Mononuclear cell (primary cell): ENCODE measurements around the gene CXorf65. TPM values are rescaled to one million over a fixed set of nuclear protein-coding genes. Genes with fewer than 3 reads are reported as not detected.

ENCODE experiments used
- H3K27me3 ChIP-seq: 2 replicates; pipeline ENCODE4 v1.6.0; 2011; ENCODE audit warnings: low read length, control low read depth; ENCODE audit not compliant: insufficient read depth
- H3K4me1 ChIP-seq: 2 replicates; pipeline ENCODE4 v1.5.1; 2011; ENCODE audit warnings: mild to moderate bottlenecking, low read length, control low read depth; ENCODE audit not compliant: insufficient read depth
- H3K4me3 ChIP-seq: 2 replicates; pipeline ENCODE4 v1.5.1; 2011; ENCODE audit warnings: mild to moderate bottlenecking, low read length, moderate library complexity
- H3K9me3 ChIP-seq: 2 replicates; pipeline ENCODE4 v1.5.1; 2011; ENCODE audit warnings: low read depth, mild to moderate bottlenecking, control low read depth, low read length
- total RNA-seq: library from RNA; depleted of rRNA; stranded (reverse); fragments of >200 nt; gene quantifications from one replicate; pipeline ENCODE4 v1.2.3, GENCODE V29; 2012

The CXorf65 gene
- total RNA-seq, result 22.4 TPM

- H3K9me3 ChIP-seq, result no peaks in the 10 kb centered on the region
- H3K4me3 ChIP-seq, result no peak within 1 kb of the TSS
These were observed at the start of gene CXorf65 for GRCh38 chrX:71106427-71106826. Gene CXorf65 (minus strand): TSS chrX:71106740. CDS start chrX:71106556, 184 bp downstream.

DNA sequence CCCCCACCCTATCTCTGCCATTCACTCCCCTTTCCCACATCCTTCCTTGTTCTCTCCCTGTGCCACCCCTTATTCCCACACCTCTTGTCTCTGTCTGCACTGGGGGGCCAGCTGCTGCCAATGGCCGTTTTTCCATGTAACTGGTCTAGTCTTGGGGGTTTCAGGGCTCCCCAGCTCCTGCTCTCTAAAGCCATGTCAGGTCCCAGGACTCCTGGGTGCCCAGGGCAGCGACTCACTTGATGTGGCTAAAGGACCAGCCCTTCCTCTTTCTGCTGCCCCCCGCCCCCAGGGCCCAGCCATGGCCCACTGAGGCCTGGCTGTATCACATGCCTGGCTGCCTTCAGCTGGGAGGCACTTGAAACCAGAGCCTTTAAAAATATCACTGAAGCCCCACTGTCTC is 48.1 kb upstream of the CXorf65 start:
- Histone ChIP-seq H3K9me3 (no peaks in the 10 kb centered on the region), H3K4me3 (no peak overlapping the region), H3K4me1 (no peaks in the 10 kb centered on the region)

More at GRCh38 chrX:71106427-71106826, at the start of gene CXorf65:
- Histone ChIP-seq H3K27me3 (no peaks in the 10 kb centered on the region), H3K4me1 (peaks cover 67% of the 10 kb centered on the region)

DNA sequence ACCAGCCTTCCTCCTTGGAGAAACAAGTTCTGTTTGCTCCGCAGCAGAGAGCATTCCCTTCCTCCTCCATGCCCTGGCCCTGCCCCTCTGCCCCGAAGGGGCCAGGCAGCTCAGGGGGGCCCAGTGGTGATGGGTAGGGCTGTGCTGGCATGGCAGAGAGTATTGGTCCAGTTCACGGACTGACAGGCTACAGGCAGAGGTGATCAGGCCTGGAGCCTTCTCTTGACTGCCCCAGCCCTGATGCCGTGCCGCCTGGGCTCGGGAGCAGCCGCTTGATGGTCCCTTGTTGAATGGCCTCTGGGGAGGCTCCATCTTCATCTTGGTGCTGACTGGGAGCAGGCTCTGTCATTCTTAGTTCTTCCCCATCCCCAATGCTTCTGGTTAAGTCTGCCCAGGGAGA is 47.7 kb upstream of the CXorf65 start:
- Histone ChIP-seq H3K4me3 (no peak overlapping the region), H3K4me1 (no peaks in the 10 kb centered on the region), H3K9me3 (no peaks in the 10 kb centered on the region), H3K27me3 (no peaks in the 10 kb centered on the region)

More for the DNA sequence above, 48.1 kb upstream of the CXorf65 start:
- no peaks in the 10 kb centered on the region for H3K27me3 ChIP-seq

DNA sequence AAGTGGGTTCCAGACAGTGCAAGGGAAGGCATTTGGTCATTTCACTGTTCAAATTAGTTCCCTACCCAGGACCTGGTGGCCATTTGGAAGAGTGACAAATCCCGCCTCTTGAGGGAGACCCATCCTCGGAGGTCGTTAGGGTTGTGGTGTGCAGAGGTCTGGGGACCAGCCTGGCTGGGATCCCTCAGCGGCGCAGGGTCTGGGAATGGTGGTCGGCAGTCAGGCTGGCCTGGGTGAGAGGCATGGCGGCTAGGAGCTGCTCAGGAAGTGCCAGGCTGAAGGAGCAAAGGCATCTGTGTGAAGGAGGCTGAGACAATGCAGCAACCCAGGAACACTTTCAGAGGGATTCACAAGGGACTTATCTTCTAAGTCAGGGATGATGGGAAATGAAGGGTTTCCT is 44.8 kb upstream of the CXorf65 start:
- Histone ChIP-seq H3K4me1 (peaks cover 4% of the 10 kb centered on the region), H3K27me3 (no peaks in the 10 kb centered on the region), H3K4me3 (no peak overlapping the region), H3K9me3 (no peaks in the 10 kb centered on the region)

- no peaks in the 10 kb centered on the region for H3K27me3 ChIP-seq
These were observed 41.7 kb upstream of the CXorf65 start for GRCh38 chrX:71148278-71148663.

GRCh38 chrX:71147496-71148277 is 41.1 kb upstream of the CXorf65 start:
- Histone ChIP-seq H3K27me3 (no peaks in the 10 kb centered on the region), H3K4me1 (peaks cover 12% of the 10 kb centered on the region), H3K4me3 (no peak overlapping the region), H3K9me3 (no peaks in the 10 kb centered on the region)

More at GRCh38 chrX:71148278-71148663, 41.7 kb upstream of the CXorf65 start:
- H3K9me3 ChIP-seq, result no peaks in the 10 kb centered on the region
- H3K4me1 ChIP-seq, result peaks cover 12% of the 10 kb centered on the region
- no peak overlapping the region for H3K4me3 ChIP-seq

DNA sequence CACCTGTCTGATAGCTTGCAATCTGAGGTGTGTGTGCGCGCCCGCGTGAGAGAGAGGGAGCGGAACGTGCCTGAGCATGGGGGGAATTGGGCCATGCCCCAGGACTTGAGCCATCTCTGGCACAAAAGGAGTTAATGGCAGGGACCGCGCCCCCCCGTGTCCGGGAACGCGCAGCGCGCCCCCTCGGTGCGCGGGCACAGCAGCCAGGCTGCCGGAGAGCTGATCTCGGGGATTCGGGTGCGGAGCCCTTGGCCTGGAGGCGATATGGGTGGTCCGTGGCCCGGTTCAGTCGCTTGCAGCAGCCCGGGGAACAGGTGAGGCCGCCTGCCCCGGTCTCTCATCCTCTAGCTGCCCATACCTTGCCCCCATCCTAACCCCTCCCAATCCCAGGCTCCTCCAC is 38.1 kb upstream of the CXorf65 start, which contains the start of gene NLGN3:
TSS of gene NLGN3 (plus strand) at position 191 of the 400 bp plus-strand sequence. CDS start 2,909 bp downstream, outside the sequence.
- Histone ChIP-seq H3K4me1 (peaks cover 12% of the 10 kb centered on the region), H3K4me3 (no peak within 1 kb of the TSS), H3K27me3 (no peaks in the 10 kb centered on the region), H3K9me3 (no peaks in the 10 kb centered on the region)

DNA sequence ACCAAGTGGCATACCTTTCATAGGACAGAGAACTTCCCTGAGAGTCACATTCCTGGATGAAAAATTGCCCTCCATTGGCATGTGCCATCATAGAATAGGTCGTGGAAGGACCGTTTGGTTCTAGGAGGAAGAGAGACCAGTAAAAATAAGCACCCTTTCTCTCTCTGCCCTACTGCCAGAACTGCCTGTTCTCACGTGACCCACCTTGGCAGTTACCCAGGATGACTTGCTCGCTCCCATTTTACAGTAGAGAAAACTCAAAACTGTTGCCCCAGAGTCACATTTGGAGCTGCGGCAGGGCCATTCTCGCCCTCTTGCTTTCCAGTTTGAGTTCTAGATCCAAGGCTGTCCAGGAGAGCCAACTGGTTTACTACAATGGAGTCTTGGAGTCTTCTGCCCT is 37.0 kb upstream of the CXorf65 start:
- no peaks in the 10 kb centered on the region for H3K9me3 ChIP-seq
- no peaks in the 10 kb centered on the region for H3K27me3 ChIP-seq
- H3K4me1 ChIP-seq, result peaks cover 12% of the 10 kb centered on the region
- H3K4me3 ChIP-seq, result no peak overlapping the region

GRCh38 chrX:71140440-71140839 is 33.9 kb upstream of the CXorf65 start:
- no peak overlapping the region for H3K4me3 ChIP-seq

DNA sequence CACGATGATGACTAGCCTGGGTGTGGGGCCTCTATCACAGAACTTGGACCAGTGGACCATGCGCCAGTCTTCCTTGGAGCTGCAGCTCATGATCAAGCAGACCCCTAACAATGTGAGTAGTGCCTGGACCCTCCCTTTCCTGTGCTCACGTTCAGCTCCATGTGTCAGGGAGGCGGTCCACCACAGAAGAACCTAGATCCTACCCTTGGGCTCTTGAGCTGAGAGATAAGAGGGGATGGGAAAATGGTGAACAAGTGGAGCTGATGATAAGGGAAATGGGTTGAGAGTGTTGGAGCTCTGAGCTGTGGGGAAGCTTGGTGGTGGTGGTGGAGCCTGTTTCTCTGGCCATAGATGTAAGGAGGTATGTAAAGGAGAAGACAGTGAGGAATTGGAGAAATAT is 25.0 kb upstream of the CXorf65 start:
- Histone ChIP-seq H3K27me3 (no peaks in the 10 kb centered on the region), H3K9me3 (no peaks in the 10 kb centered on the region), H3K4me1 (no peaks in the 10 kb centered on the region), H3K4me3 (no peak overlapping the region)

More at GRCh38 chrX:71140440-71140839, 33.9 kb upstream of the CXorf65 start:
- no peaks in the 10 kb centered on the region for H3K9me3 ChIP-seq
- H3K27me3 ChIP-seq, result no peaks in the 10 kb centered on the region
- peaks cover 2% of the 10 kb centered on the region for H3K4me1 ChIP-seq

DNA sequence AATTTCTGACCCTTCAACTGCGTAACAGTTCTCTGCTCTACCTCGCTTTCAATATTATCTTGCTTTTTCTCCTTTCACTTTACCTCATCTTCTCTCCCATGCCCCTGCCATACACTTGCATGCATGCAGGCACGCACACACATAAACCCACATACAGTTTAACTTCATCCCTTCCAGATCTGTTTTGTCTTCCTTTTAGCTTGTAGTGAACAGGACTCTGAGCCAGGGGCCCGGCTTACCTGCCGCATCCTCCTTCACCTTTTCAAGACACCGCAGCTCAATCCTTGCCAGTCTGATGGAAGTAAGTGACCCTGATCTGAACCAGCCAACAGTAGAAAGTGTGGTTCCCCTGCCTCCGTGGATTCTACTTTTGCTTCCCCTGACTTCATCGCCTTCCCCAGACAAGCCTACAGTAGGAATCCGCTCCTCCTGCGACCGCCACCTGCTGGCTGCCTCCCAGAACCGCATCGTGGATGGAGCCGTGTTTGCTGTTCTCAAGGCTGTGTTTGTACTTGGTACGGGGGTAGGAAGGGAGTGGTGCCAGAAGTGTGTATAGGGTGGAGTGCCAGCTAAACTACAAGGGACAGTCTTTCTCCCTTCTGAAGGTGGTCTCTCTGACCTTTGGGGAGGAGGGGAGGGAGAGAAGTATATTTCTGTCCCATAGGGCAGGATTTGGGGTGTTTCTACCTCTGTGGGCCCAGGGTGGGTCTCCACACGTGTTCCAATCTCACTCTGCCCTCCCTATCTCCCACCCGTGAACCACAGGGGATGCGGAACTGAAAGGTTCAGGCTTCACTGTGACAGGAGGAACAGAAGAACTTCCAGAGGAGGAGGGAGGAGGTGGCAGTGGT is 22.6 kb upstream of the CXorf65 start:
- H3K4me1 ChIP-seq, result no peaks in the 10 kb centered on the region
- H3K4me3 ChIP-seq, result no peak overlapping the region
- H3K27me3 ChIP-seq, result no peaks in the 10 kb centered on the region
- H3K9me3 ChIP-seq, result no peaks in the 10 kb centered on the region

DNA sequence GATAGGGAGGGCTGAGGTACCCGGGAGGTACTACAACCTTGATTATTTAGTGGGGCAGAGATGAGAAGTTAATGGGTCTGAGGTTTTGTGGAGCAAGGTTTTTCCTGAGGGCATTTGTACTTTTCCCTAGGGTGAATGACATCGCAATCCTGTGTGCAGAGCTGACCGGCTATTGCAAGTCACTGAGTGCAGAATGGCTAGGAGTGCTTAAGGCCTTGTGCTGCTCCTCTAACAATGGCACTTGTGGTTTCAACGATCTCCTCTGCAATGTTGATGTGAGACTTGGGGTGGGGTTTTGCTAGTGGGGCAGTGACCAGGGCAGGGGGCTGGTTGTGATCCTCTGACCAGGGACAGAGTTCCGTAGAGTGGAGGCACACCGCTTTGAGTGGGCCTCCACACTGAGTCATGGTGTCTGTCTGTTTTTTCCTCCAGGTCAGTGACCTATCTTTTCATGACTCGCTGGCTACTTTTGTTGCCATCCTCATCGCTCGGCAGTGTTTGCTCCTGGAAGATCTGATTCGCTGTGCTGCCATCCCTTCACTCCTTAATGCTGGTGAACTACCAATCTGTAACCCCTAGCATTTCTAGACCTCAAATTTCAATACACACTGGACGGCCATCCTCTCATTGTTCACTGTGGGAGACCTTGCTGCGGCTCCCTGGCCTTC is 21.8 kb upstream of the CXorf65 start:
- H3K9me3 ChIP-seq, result no peaks in the 10 kb centered on the region
- H3K27me3 ChIP-seq, result no peaks in the 10 kb centered on the region
- H3K4me1 ChIP-seq, result no peaks in the 10 kb centered on the region
- no peak overlapping the region for H3K4me3 ChIP-seq

DNA sequence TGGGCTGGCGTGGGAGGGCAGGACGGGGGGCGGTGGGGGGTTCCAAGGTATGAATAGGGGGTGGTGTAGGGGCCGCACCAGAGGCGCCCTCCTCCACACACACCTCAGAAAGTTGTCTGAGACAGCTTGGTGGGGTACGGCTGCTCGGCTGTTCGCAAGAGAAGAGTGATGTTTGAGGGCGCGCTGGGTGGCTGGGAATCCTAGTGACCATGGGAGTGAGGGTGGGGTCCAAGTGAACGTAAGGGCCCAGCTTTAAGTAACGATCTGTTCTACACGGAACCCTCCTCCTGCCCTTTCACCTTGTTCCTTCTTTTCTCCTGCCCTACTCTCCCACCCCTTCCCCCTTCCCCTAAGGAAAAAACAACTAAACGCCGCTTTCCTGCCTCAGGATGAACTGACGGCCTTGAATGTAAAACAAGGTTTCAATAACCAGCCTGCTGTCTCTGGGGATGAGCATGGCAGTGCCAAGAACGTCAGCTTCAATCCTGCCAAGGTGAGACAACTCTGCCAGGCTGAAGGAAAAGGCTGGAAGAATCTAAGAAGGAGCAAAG is 12.5 kb upstream of the CXorf65 start:
- Histone ChIP-seq H3K9me3 (no peaks in the 10 kb centered on the region), H3K4me1 (peaks cover 22% of the 10 kb centered on the region), H3K4me3 (peak overlapping the region; percentile 66), H3K27me3 (no peaks in the 10 kb centered on the region)

- Histone ChIP-seq H3K4me1 (peaks cover 24% of the 10 kb centered on the region), H3K9me3 (no peaks in the 10 kb centered on the region), H3K4me3 (peak within 1 kb of the TSS; percentile 66), H3K27me3 (no peaks in the 10 kb centered on the region)
These were observed 11.8 kb upstream of the CXorf65 start, which contains the start of gene MED12 for GRCh38 chrX:71118032-71118984. Gene MED12 (plus strand): TSS chrX:71118596. CDS start chrX:71118755, 159 bp downstream.
